Measurements from ENCODE around the gene ZNF324.
"Not testable (repeated sequence)": the region's sequence is repeated elsewhere in the genome, so short reads cannot be mapped to it uniquely, and the experiment has no call there.

The ZNF324 gene

GRCh38 chr19:58440556-58440955 is 26.3 kb upstream of the ZNF324 start:
- TF ChIP-seq TSHZ2 (CRISPR knock-in tag; IDR thresholded peaks at IDR 0.05) (no peak), ZNF70 (CRISPR knock-in tag; IDR thresholded peaks at IDR 0.05) (no peak), ZFP3 (CRISPR knock-in tag; IDR thresholded peaks at IDR 0.05) (no peak), CSDC2 (CRISPR knock-in tag; IDR thresholded peaks at IDR 0.05) (no peak), ZNF565 (CRISPR knock-in tag; conservative IDR thresholded peaks at IDR 0.05; ENCODE audit: low read depth) (no peak), ZC3H10 (CRISPR knock-in tag; IDR thresholded peaks at IDR 0.05) (no peak), BACH2 (CRISPR knock-in tag; IDR thresholded peaks at IDR 0.05; ENCODE audit: borderline replicate concordance) (no peak), OSR1 (CRISPR knock-in tag; IDR thresholded peaks at IDR 0.05) (no peak), ARNTL (CRISPR knock-in tag; IDR thresholded peaks at IDR 0.05; ENCODE audit: borderline replicate concordance, low read depth) (no peak), PPARA (CRISPR knock-in tag; IDR thresholded peaks at IDR 0.05; ENCODE audit: borderline replicate concordance) (no peak), GLIS3 (CRISPR knock-in tag; IDR thresholded peaks at IDR 0.05) (no peak), ISL1 (CRISPR knock-in tag; IDR thresholded peaks at IDR 0.05) (no peak), TCF4 (CRISPR knock-in tag; IDR thresholded peaks at IDR 0.05; ENCODE audit: borderline replicate concordance) (no peak), POU6F1 (CRISPR knock-in tag; IDR thresholded peaks at IDR 0.05; ENCODE audit: borderline replicate concordance, low read depth) (no peak)
- TF ChIP-seq, protein P1, sequence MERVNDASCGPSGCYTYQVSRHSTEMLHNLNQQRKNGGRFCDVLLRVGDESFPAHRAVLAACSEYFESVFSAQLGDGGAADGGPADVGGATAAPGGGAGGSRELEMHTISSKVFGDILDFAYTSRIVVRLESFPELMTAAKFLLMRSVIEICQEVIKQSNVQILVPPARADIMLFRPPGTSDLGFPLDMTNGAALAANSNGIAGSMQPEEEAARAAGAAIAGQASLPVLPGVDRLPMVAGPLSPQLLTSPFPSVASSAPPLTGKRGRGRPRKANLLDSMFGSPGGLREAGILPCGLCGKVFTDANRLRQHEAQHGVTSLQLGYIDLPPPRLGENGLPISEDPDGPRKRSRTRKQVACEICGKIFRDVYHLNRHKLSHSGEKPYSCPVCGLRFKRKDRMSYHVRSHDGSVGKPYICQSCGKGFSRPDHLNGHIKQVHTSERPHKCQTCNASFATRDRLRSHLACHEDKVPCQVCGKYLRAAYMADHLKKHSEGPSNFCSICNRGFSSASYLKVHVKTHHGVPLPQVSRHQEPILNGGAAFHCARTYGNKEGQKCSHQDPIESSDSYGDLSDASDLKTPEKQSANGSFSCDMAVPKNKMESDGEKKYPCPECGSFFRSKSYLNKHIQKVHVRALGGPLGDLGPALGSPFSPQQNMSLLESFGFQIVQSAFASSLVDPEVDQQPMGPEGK (CRISPR knock-in tag; IDR thresholded peaks at IDR 0.05; ENCODE audit: borderline replicate concordance), result no peak
- TF ChIP-seq, protein P2, sequence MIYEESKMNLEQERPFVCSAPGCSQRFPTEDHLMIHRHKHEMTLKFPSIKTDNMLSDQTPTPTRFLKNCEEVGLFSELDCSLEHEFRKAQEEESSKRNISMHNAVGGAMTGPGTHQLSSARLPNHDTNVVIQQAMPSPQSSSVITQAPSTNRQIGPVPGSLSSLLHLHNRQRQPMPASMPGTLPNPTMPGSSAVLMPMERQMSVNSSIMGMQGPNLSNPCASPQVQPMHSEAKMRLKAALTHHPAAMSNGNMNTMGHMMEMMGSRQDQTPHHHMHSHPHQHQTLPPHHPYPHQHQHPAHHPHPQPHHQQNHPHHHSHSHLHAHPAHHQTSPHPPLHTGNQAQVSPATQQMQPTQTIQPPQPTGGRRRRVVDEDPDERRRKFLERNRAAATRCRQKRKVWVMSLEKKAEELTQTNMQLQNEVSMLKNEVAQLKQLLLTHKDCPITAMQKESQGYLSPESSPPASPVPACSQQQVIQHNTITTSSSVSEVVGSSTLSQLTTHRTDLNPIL (CRISPR knock-in tag; IDR thresholded peaks at IDR 0.05; ENCODE audit: low read depth), result no peak
- no peak for ATAC-seq

GRCh38 chr19:58442986-58443385 is 23.9 kb upstream of the ZNF324 start:
- ATAC-seq, result not testable (repeated sequence)

DNA sequence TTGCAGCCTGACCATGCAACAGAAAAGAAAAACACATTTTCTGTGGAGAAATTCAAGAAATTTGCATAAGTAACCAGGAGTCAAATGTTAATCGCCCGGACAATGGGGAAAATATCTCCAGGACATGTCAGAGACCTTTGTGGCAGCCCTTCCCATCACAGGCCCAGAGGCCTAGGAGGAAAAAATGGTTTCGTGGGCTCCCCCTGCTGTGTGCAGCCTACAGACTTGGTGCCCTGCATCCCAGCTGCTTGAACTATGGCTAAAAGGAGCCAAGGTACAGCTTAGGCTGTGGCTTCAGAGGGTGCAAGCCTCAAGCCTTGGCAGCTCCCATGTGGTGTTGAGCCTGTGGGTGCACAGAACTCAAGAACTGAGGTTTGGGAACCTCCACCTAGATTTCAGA is 18.0 kb upstream of the ZNF324 start:
- ATAC-seq, result not testable (repeated sequence)

GRCh38 chr19:58449980-58450379 is 16.9 kb upstream of the ZNF324 start:
- not testable (repeated sequence) for ATAC-seq

- ATAC-seq, result peak; percentile 30
Observed at GRCh38 chr19:58450856-58451357, 16.0 kb upstream of the ZNF324 start.

More at GRCh38 chr19:58450856-58451357, 16.0 kb upstream of the ZNF324 start:
- no peak for TF ChIP-seq ZNF70 (CRISPR knock-in tag; IDR thresholded peaks at IDR 0.05)
- TF ChIP-seq, protein P2 (CRISPR knock-in tag; IDR thresholded peaks at IDR 0.05; ENCODE audit: low read depth), result no peak
- TF ChIP-seq BACH2 (CRISPR knock-in tag; IDR thresholded peaks at IDR 0.05; ENCODE audit: borderline replicate concordance), result no peak
- no peak for TF ChIP-seq ZC3H10 (CRISPR knock-in tag; IDR thresholded peaks at IDR 0.05)
- TF ChIP-seq ZFP30 (CRISPR knock-in tag; IDR thresholded peaks at IDR 0.05), result no peak
- no peak for TF ChIP-seq CSDC2 (CRISPR knock-in tag; IDR thresholded peaks at IDR 0.05)
- TF ChIP-seq ZNF565 (CRISPR knock-in tag; conservative IDR thresholded peaks at IDR 0.05; ENCODE audit: low read depth), result no peak
- TF ChIP-seq, protein P3, sequence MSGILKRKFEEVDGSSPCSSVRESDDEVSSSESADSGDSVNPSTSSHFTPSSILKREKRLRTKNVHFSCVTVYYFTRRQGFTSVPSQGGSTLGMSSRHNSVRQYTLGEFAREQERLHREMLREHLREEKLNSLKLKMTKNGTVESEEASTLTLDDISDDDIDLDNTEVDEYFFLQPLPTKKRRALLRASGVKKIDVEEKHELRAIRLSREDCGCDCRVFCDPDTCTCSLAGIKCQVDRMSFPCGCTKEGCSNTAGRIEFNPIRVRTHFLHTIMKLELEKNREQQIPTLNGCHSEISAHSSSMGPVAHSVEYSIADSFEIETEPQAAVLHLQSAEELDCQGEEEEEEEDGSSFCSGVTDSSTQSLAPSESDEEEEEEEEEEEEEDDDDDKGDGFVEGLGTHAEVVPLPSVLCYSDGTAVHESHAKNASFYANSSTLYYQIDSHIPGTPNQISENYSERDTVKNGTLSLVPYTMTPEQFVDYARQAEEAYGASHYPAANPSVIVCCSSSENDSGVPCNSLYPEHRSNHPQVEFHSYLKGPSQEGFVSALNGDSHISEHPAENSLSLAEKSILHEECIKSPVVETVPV (CRISPR knock-in tag; IDR thresholded peaks at IDR 0.05), result no peak
- TF ChIP-seq ZNF8 (CRISPR knock-in tag; IDR thresholded peaks at IDR 0.05), result no peak
- TF ChIP-seq TCF4 (CRISPR knock-in tag; IDR thresholded peaks at IDR 0.05; ENCODE audit: borderline replicate concordance), result no peak
- no peak for TF ChIP-seq OSR1 (CRISPR knock-in tag; IDR thresholded peaks at IDR 0.05)
- no peak for TF ChIP-seq GLIS3 (CRISPR knock-in tag; IDR thresholded peaks at IDR 0.05)
- TF ChIP-seq POU6F1 (CRISPR knock-in tag; IDR thresholded peaks at IDR 0.05; ENCODE audit: borderline replicate concordance, low read depth), result no peak
- no peak for TF ChIP-seq SNAI2 (CRISPR knock-in tag; IDR thresholded peaks at IDR 0.05)
- no peak for TF ChIP-seq ESRRG (CRISPR knock-in tag; IDR thresholded peaks at IDR 0.05)
- TF ChIP-seq PPARA (CRISPR knock-in tag; IDR thresholded peaks at IDR 0.05; ENCODE audit: borderline replicate concordance), result no peak
- TF ChIP-seq ZFP3 (CRISPR knock-in tag; IDR thresholded peaks at IDR 0.05), result no peak
- no peak for TF ChIP-seq TOX (CRISPR knock-in tag; IDR thresholded peaks at IDR 0.05; ENCODE audit: borderline replicate concordance)
